ENCODE measurements around the gene INTS1. TPM values are rescaled to one million over a fixed set of nuclear protein-coding genes. Genes with fewer than 3 reads are reported as not detected.

The INTS1 gene
- total RNA-seq, 1 donor from 2014 or later: 81.9 TPM

DNA sequence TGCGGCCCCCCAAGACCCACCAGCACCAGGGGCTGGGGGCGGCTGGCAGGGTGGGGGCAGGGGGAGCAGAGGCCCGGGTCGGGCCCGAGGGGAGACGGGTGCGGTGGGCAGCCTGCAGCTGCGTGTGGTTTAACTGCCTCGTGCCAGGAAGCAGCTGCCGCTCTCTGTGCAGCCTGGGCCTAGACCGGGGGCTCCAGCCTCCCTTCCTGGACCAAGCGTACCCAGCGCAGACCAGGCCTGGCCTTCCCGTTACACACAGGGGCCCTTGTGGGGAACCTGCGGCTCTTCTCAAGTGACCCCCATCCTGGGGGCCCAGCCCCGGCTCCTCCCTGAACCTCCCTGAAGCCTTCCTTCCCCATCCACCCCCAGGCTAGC is 6.6 kb upstream of the INTS1 start:
- Histone ChIP-seq H3K4me3 (ENCODE audit: insufficient read depth, low read depth, low read length) (no peak overlapping the region), H3K27me3 (ENCODE audit: insufficient read depth, low read length) (no peaks in the 10 kb centered on the region), H3K79me2 (ENCODE audit: insufficient read depth, low read length) (no peaks in the 10 kb centered on the region), H3K4me1 (ENCODE audit: insufficient read depth, low read length) (peaks cover 19% of the 10 kb centered on the region), H3K9ac (ENCODE audit: low read length) (no peak overlapping the region), H4K20me1 (ENCODE audit: insufficient read depth, low read length) (no peaks in the 10 kb centered on the region), H3K36me3 (ENCODE audit: insufficient read depth, low read length) (no peaks in the 10 kb centered on the region), H3K9me3 (ENCODE audit: insufficient read depth, low read depth, low read length) (no peaks in the 10 kb centered on the region), H2AFZ (ENCODE audit: low read depth, low read length) (no peak overlapping the region), H3K27ac (ENCODE audit: low read depth, low read length) (no peak overlapping the region), H3K4me2 (ENCODE audit: low read length) (no peak overlapping the region)
- H3K9me3 Mint-ChIP-seq (ENCODE audit: unreplicated experiment): no peaks in the 10 kb centered on the region
- H3K27me3 Mint-ChIP-seq (ENCODE audit: low read depth, unreplicated experiment): no peaks in the 10 kb centered on the region
- no peak overlapping the region for H3K4me3 Mint-ChIP-seq (ENCODE audit: unreplicated experiment)
- TF ChIP-seq, protein P1, sequence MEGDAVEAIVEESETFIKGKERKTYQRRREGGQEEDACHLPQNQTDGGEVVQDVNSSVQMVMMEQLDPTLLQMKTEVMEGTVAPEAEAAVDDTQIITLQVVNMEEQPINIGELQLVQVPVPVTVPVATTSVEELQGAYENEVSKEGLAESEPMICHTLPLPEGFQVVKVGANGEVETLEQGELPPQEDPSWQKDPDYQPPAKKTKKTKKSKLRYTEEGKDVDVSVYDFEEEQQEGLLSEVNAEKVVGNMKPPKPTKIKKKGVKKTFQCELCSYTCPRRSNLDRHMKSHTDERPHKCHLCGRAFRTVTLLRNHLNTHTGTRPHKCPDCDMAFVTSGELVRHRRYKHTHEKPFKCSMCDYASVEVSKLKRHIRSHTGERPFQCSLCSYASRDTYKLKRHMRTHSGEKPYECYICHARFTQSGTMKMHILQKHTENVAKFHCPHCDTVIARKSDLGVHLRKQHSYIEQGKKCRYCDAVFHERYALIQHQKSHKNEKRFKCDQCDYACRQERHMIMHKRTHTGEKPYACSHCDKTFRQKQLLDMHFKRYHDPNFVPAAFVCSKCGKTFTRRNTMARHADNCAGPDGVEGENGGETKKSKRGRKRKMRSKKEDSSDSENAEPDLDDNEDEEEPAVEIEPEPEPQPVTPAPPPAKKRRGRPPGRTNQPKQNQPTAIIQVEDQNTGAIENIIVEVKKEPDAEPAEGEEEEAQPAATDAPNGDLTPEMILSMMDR (IDR thresholded peaks at IDR 0.05; ENCODE audit: insufficient read depth, low read depth, low read length): no peak
- no peak for TF ChIP-seq EZH2 (IDR thresholded peaks at IDR 0.05; ENCODE audit: insufficient read depth, low read length)
- no peaks in the 10 kb centered on the region for H3K36me3 Mint-ChIP-seq (ENCODE audit: low read depth, unreplicated experiment)
- no peak for FAIRE-seq
- no peak overlapping the region for H3K27ac Mint-ChIP-seq (ENCODE audit: unreplicated experiment)
- no peaks in the 10 kb centered on the region for H3K4me1 Mint-ChIP-seq (ENCODE audit: low read depth, unreplicated experiment)
- DNase-seq (ENCODE audit: low read depth): no peak

DNA sequence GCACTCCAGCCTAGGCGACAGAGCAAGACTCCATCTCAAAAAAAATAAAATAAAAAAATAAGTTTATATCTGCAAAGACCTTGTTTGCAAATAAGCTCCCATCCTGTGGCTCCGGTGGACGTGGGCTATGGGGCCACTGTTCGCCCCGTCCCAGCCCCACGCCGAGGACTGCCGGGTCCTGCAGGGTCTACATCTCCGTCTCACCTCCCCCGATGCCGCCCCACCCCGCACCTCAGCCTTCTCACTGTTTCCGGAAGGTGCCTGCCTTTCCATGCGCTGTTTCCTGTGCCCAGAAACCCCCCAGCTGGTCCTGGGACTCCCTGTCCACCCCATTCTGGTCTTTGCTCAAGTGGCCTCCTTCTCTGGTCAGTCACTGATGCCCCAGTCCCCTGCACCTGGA is 5.0 kb upstream of the INTS1 start:
- Mint-ChIP-seq H3K4me1 (ENCODE audit: low read depth, unreplicated experiment) (no peaks in the 10 kb centered on the region), H3K36me3 (ENCODE audit: low read depth, unreplicated experiment) (no peaks in the 10 kb centered on the region), H3K4me3 (ENCODE audit: unreplicated experiment) (no peak overlapping the region), H3K27ac (ENCODE audit: unreplicated experiment) (no peak overlapping the region), H3K9me3 (ENCODE audit: unreplicated experiment) (no peaks in the 10 kb centered on the region), H3K27me3 (ENCODE audit: low read depth, unreplicated experiment) (no peaks in the 10 kb centered on the region)
- Histone ChIP-seq H3K79me2 (ENCODE audit: insufficient read depth, low read length) (no peaks in the 10 kb centered on the region), H3K4me1 (ENCODE audit: insufficient read depth, low read length) (peaks cover 15% of the 10 kb centered on the region), H3K27ac (ENCODE audit: low read depth, low read length) (no peak overlapping the region), H4K20me1 (ENCODE audit: insufficient read depth, low read length) (no peaks in the 10 kb centered on the region), H3K9ac (ENCODE audit: low read length) (no peak overlapping the region), H3K9me3 (ENCODE audit: insufficient read depth, low read depth, low read length) (no peaks in the 10 kb centered on the region), H3K4me2 (ENCODE audit: low read length) (no peak overlapping the region), H3K27me3 (ENCODE audit: insufficient read depth, low read length) (no peaks in the 10 kb centered on the region), H3K4me3 (ENCODE audit: insufficient read depth, low read depth, low read length) (no peak overlapping the region), H3K36me3 (ENCODE audit: insufficient read depth, low read length) (no peaks in the 10 kb centered on the region), H2AFZ (ENCODE audit: low read depth, low read length) (no peak overlapping the region)
- TF ChIP-seq, protein P1 (IDR thresholded peaks at IDR 0.05; ENCODE audit: insufficient read depth, low read depth, low read length): no peak
- no peak for TF ChIP-seq EZH2 (IDR thresholded peaks at IDR 0.05; ENCODE audit: insufficient read depth, low read length)
- FAIRE-seq: no peak
- no peak for DNase-seq (ENCODE audit: low read depth)

DNA sequence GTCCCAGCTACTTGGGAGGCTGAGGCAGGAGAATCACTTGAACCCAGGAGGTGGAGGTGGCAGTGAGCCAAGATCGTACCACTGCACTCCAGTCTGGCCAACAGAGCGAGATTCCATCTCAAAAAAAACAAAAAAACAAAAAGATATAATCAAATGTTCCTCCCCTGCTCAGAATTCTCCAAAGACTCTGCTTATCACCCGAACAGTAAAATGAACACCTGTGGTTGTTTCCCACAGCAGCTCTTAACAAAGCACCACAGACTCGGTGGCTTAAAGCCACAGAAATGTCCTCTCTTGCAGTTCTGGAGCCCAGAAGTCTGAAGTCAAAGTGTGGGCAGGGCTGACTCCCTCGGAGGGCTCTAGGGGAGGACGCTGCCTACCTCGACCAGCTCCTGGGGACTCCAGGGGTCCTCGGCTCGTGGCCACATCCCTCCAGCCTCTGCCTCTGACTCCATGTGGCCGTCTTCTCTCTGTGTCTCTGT is 4.1 kb upstream of the INTS1 start:
- Mint-ChIP-seq H3K4me3 (ENCODE audit: unreplicated experiment) (no peak overlapping the region), H3K36me3 (ENCODE audit: low read depth, unreplicated experiment) (no peaks in the 10 kb centered on the region), H3K27ac (ENCODE audit: unreplicated experiment) (no peak overlapping the region)

More for the DNA sequence above, 4.1 kb upstream of the INTS1 start:
- Histone ChIP-seq H3K4me3 (ENCODE audit: insufficient read depth, low read depth, low read length) (no peak overlapping the region), H2AFZ (ENCODE audit: low read depth, low read length) (no peak overlapping the region), H4K20me1 (ENCODE audit: insufficient read depth, low read length) (peaks cover 6% of the 10 kb centered on the region), H3K9ac (ENCODE audit: low read length) (no peak overlapping the region), H3K27me3 (ENCODE audit: insufficient read depth, low read length) (no peaks in the 10 kb centered on the region), H3K27ac (ENCODE audit: low read depth, low read length) (no peak overlapping the region), H3K36me3 (ENCODE audit: insufficient read depth, low read length) (no peaks in the 10 kb centered on the region), H3K79me2 (ENCODE audit: insufficient read depth, low read length) (peaks cover 8% of the 10 kb centered on the region), H3K4me2 (ENCODE audit: low read length) (no peak overlapping the region), H3K4me1 (ENCODE audit: insufficient read depth, low read length) (peaks cover 11% of the 10 kb centered on the region), H3K9me3 (ENCODE audit: insufficient read depth, low read depth, low read length) (no peaks in the 10 kb centered on the region)
- Mint-ChIP-seq H3K9me3 (ENCODE audit: unreplicated experiment) (no peaks in the 10 kb centered on the region), H3K27me3 (ENCODE audit: low read depth, unreplicated experiment) (no peaks in the 10 kb centered on the region), H3K4me1 (ENCODE audit: low read depth, unreplicated experiment) (no peaks in the 10 kb centered on the region)
- FAIRE-seq (no peak), DNase-seq (ENCODE audit: low read depth) (no peak)
- TF ChIP-seq EZH2 (IDR thresholded peaks at IDR 0.05; ENCODE audit: insufficient read depth, low read length): no peak
- TF ChIP-seq, protein P1 (IDR thresholded peaks at IDR 0.05; ENCODE audit: insufficient read depth, low read depth, low read length): no peak
